ENCODE measurements around the gene PSORS1C2.

The PSORS1C2 gene

GRCh38 chr6:31156641-31157040 lies 17.8 kb upstream of the PSORS1C2 start:
- TF ChIP-seq CTCF (IDR thresholded peaks at IDR 0.05; ENCODE audit: low read depth, low read length), result no peak
- no peak for DNase-seq (ENCODE audit: extremely low read depth, low read depth)

- no peak for DNase-seq (ENCODE audit: extremely low read depth, low read depth)
- TF ChIP-seq CTCF (IDR thresholded peaks at IDR 0.05; ENCODE audit: low read depth, low read length), result no peak
Measured at GRCh38 chr6:31154436-31154835, 15.6 kb upstream of the PSORS1C2 start.

- no peak for TF ChIP-seq CTCF (IDR thresholded peaks at IDR 0.05; ENCODE audit: low read depth, low read length)
- DNase-seq (ENCODE audit: extremely low read depth, low read depth), result no peak
Measured at GRCh38 chr6:31152781-31153180, 13.9 kb upstream of the PSORS1C2 start.

- no peak for DNase-seq (ENCODE audit: extremely low read depth, low read depth)
- no peak for TF ChIP-seq CTCF (IDR thresholded peaks at IDR 0.05; ENCODE audit: low read depth, low read length)
Measured at GRCh38 chr6:31149827-31150447, 11.1 kb upstream of the PSORS1C2 start.

GRCh38 chr6:31145386-31145785 lies 6.5 kb upstream of the PSORS1C2 start:
- TF ChIP-seq CTCF (IDR thresholded peaks at IDR 0.05; ENCODE audit: low read depth, low read length), result no peak
- DNase-seq (ENCODE audit: extremely low read depth, low read depth), result no peak

GRCh38 chr6:31144970-31145340 lies 6.1 kb upstream of the PSORS1C2 start:
- TF ChIP-seq CTCF (IDR thresholded peaks at IDR 0.05; ENCODE audit: low read depth, low read length), result no peak
- DNase-seq (ENCODE audit: extremely low read depth, low read depth), result no peak

GRCh38 chr6:31144296-31144969 lies 5.6 kb upstream of the PSORS1C2 start:
- no peak for DNase-seq (ENCODE audit: extremely low read depth, low read depth)
- TF ChIP-seq CTCF (IDR thresholded peaks at IDR 0.05; ENCODE audit: low read depth, low read length), result no peak

Data from AG09319 (cell line).